ENCODE data around the gene PARP3.

The PARP3 gene

GRCh38 chr3:51904034-51904823 is 37.9 kb upstream of the PARP3 start:
- Mint-ChIP-seq H3K4me3 (no peak overlapping the region), H3K4me1 (no peaks in the 10 kb centered on the region), H3K27me3 (ENCODE audit: low read depth) (peaks cover 19% of the 10 kb centered on the region), H3K36me3 (ENCODE audit: low read depth) (no peaks in the 10 kb centered on the region), H3K9me3 (peaks cover 30% of the 10 kb centered on the region), H3K27ac (no peak overlapping the region)
- TF ChIP-seq CTCF (IDR thresholded peaks at IDR 0.05; ENCODE audit: unreplicated experiment in 3 of 3): no peak

- Mint-ChIP-seq H3K4me1 (no peaks in the 10 kb centered on the region), H3K9me3 (peaks cover 33% of the 10 kb centered on the region), H3K27me3 (ENCODE audit: low read depth) (peaks cover 1% of the 10 kb centered on the region), H3K36me3 (ENCODE audit: low read depth) (no peaks in the 10 kb centered on the region), H3K27ac (no peak overlapping the region), H3K4me3 (no peak overlapping the region)
- TF ChIP-seq CTCF (IDR thresholded peaks at IDR 0.05; ENCODE audit: unreplicated experiment in 3 of 3): no peak
These were observed 34.1 kb upstream of the PARP3 start for GRCh38 chr3:51908026-51908425.

GRCh38 chr3:51916418-51916817 is 25.7 kb upstream of the PARP3 start:
- no peak for TF ChIP-seq CTCF (IDR thresholded peaks at IDR 0.05; ENCODE audit: unreplicated experiment in 3 of 3)
- Mint-ChIP-seq H3K4me1 (no peaks in the 10 kb centered on the region), H3K27ac (no peak overlapping the region), H3K4me3 (no peak overlapping the region), H3K27me3 (ENCODE audit: low read depth) (peaks cover 7% of the 10 kb centered on the region), H3K9me3 (no peaks in the 10 kb centered on the region), H3K36me3 (ENCODE audit: low read depth) (no peaks in the 10 kb centered on the region)

GRCh38 chr3:51921081-51921578 is 21.0 kb upstream of the PARP3 start:
- H3K4me3 Mint-ChIP-seq: no peak overlapping the region
- no peaks in the 10 kb centered on the region for H3K9me3 Mint-ChIP-seq
- H3K27ac Mint-ChIP-seq: no peak overlapping the region
- no peaks in the 10 kb centered on the region for H3K36me3 Mint-ChIP-seq (ENCODE audit: low read depth)
- H3K27me3 Mint-ChIP-seq (ENCODE audit: low read depth): no peaks in the 10 kb centered on the region
- no peaks in the 10 kb centered on the region for H3K4me1 Mint-ChIP-seq
- no peak for TF ChIP-seq CTCF (IDR thresholded peaks at IDR 0.05; ENCODE audit: unreplicated experiment in 3 of 3)

GRCh38 chr3:51927061-51927977 is 14.8 kb upstream of the PARP3 start:
- no peaks in the 10 kb centered on the region for H3K9me3 Mint-ChIP-seq
- H3K4me1 Mint-ChIP-seq: no peaks in the 10 kb centered on the region
- peaks cover 9% of the 10 kb centered on the region for H3K36me3 Mint-ChIP-seq (ENCODE audit: low read depth)
- H3K27ac Mint-ChIP-seq: no peak overlapping the region
- no peak overlapping the region for H3K4me3 Mint-ChIP-seq
- TF ChIP-seq CTCF (IDR thresholded peaks at IDR 0.05; ENCODE audit: unreplicated experiment in 3 of 3): no peak
- no peaks in the 10 kb centered on the region for H3K27me3 Mint-ChIP-seq (ENCODE audit: low read depth)
